HG03342 (cell line): ENCODE measurements around the gene DEXI.

ENCODE experiments used
- ATAC-seq: cut with Tn5 transposase; IDR thresholded peaks from one replicate; pipeline ENCODE4 v1.9.1; 2021; ENCODE audit warnings: mild to moderate bottlenecking, moderate library complexity; ENCODE audit not compliant: unreplicated experiment

The DEXI gene

DNA sequence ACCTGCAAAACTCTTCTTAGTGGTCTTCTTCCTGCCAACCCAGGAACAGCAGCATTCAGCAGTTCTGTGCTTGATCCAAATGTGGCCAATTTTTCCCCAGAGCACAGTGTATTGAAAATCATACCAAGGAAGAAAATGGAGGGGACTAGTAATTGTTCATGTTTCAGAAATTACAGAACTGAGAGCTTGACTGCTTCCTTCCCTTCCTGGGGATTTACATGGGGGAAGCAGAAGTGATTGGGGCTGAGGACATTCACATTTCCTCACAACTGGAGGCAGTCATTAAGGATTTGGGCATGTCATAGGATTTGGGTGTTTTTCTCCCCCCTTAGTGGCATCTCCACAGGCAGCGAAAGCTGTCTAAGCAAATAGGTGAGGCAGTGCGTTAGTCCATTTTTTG, 45.5 kb downstream of the DEXI start:
- peak; percentile 9 for ATAC-seq

DNA sequence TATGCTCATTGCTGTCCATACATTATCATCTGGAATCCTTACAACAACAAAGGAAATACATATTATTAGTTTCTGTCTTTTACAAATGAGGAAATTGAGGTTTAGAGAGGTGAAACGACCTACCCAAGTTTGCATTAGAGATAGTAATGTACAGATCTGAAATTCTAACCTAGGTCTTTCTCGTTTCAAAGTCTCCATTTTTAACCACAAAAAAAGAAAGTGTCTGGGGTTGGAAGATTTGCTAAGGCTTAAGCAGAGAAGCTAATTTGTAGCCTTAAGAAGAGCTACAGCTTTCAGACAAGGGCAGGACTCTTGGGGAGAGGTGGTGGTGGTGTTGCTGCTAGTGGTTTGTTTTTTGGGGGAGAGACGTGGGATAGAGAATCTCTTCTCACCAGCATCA, 46.1 kb downstream of the DEXI start:
- ATAC-seq, result no peak

DNA sequence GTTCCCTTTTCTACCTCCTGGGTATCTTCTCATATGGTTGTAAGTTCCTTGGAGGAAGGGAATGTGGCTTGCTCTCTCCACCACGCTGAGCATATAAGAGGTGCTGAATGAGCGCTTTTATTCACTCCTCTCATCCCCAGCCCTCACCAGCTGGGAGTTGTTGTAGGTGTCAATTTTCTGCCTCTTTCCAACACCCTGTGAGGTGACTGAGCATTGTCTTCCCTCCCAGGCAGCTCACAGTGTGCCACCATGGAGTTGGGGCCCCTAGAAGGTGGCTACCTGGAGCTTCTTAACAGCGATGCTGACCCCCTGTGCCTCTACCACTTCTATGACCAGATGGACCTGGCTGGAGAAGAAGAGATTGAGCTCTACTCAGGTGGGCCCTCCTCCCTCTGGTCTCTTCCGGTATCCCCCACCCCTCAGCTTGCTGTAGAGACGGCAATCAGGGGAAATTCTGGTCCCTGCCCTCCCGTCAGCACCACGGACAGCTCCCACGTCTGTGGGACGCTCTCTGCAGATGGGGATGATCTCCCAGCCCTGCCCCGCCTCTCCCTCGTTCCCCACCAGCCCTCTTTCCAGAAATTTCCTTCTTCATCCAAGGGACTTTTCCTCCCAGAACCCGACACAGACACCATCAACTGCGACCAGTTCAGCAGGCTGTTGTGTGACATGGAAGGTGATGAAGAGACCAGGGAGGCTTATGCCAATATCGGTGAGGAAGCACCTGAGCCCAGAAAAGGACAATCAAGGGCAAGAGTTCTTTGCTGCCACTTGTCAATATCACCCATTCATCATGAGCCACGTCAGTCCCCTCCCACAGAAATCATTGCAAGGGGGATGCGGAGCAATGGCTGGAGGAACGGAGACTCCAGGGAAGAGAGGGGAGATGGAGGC, 47.0 kb downstream of the DEXI start:
- ATAC-seq, result no peak

DNA sequence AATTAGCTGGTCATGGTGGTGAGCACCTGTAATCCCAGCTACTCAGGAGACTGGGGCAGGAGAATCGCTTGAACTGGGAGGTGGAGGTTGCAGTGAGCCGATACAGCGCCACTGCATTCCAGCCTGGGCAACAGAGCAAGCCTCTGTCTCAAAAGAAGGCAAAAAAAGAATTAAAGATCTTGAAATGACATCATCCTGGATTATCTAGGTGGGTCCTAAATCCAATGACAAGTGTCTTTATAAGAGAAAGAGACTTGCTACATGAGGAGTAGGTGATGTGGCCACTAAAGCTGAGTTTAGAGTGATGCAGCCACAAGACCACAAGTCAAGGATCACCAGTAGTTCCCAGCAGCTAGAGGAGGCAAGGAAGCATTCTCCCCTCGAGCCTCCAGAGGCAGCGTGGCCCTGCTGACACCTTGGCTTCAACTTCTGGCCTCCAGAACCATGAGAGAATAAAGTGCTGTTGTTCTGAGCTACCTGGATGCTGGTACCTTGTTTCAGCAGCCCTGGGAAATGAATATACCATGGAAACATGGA, 49.4 kb downstream of the DEXI start:
- ATAC-seq, result no peak

DNA sequence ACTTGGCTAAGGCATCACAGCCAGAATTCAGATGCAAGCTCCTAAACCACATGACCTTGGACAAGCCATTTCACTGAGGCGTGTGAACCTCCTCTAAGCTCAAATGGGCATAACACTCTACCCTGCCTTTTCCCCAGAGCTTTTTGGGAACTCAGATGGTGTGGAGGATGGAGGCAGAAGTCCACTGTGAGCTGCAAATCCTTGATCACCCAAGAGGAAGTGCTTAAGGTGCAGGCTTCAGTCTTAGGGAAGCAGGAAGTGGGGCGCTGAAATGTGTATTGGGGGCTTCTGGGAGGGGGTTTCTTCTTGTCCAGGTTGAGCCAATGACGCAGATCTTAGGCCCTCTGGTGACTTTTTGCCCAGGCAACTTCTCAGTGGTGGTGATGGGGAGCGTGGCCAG, 52.4 kb downstream of the DEXI start:
- no peak for ATAC-seq

DNA sequence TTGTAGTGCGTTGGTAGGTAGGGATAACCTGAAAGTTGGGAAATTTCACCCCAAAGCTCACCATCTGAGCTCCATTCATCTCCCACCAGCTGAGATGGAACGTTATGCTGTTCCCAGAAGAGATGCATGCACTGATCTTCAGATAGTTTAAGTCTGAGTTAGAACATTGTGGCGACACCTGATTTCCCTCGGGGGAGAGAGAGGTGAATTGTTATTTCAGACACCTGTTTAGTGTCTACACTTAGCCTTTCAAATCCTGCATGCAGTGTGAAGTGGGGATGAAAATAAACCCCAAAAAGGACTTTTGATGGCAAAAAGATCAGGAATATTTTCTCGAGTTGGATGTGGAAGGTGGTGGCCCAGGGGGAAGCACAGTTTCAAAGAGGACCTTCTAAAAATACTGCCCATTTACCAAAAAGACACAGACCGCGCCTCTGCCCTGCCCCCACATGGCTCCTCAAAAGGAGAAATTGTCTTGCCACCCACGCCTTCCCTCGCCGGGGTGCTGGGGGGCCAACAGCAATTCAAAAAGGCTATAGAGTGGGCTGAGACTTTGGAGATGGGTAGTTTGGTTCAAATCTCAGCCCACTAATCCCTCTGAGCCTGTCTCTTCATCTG, 53.8 kb downstream of the DEXI start:
- no peak for ATAC-seq

DNA sequence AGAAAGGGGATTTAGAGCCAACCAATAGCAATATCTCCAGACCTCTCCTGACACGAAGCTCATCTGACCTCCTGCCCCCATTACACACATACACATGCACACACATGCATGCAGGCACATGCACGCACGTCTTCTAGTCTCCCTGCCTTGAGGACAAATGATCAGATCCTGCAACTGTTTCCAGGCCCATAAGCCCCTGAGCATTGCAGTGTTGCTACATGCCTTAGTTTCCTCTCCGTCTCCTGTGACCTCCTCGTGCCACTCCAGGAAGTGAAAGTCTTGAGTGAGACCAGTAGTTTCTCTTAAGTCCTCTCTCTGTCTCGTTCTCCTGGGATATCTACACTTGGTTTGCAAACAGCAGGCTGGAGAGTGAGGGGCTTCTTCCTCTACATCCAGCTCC, 57.0 kb downstream of the DEXI start:
- ATAC-seq, result no peak

DNA sequence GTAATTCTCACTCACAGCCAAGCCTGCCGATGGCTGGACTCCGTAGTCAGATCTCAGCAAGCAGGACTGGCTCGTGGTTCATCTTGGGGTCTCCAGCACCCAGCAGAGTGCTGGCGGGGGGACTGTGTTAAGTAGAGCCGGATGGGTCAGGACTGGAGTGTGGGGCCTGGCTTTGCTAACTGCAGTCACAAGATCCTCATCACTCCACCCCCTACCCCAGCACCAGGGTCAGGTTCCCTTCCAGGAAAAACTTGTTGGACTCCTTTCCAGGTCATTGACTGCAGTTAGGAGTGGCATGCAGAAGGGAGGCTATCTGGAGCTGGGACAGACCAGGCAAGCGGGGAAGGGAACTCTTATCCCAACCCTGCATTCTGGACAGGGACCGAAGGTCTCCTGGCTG, 59.3 kb downstream of the DEXI start:
- ATAC-seq, result no peak

DNA sequence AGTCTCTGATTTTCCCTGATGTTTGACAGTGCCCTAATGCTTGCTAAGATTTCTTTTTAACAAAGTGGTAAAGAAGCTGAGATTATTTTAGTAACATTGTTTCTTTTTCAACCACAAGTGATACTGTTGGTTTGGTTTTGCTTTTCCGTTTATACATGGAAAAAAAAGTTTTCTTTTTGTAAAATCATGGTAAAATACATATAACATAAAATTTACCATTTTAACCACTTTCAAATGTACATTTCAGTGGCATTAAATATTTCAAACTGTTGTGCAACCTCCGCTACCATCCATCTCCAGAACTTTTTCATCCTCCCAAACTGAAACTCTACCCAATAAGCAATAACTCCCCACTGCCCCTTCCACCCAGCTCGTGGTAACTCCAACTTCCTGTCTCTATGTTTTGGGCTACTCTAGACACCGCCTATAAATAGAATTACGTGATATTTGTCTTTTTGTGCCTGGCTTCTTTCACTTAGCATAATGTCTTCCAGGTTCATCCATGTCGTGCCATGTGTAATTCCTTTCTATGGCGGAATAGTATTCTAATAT, 60.7 kb downstream of the DEXI start:
- no peak for ATAC-seq

DNA sequence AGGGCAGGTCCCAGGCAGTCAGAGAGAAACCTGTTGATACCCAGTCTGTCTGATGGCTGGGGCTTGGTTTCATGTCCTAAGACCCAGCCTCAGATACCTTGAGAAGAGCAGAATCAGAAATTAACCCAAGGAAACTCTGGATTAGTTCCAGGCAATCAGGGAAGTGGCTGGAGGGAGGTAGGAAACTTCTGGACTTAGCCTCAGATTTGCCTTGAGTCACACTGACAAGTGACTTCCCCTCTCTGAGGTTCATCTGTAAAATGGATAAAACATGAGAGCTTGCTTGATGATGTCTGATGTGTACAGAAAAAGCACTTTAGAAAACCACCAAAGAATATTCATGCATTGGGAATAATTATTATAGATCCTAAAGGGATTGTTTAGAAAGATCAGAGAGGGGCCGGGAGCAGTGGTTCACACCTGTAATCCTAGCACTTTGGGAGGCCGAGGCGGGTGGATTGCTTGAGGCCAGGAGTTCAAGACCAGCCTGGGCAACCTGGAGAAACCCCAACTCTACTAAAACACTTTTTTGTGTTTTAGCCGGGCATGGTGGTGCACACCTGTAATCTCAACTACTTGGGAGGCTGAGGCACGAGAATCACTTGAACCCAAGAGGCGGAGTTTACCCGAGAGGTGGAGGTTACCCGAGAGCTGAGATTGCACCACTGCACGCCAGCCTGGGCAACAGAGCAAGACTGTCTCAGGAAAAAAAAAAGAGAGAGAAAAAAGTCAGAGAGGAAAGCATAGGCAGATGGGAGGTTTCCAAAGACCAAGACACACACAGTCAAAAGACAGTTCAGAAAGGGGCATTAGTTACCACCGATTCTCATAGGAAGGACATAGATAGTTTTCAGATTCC, 61.4 kb downstream of the DEXI start:
- no peak for ATAC-seq

DNA sequence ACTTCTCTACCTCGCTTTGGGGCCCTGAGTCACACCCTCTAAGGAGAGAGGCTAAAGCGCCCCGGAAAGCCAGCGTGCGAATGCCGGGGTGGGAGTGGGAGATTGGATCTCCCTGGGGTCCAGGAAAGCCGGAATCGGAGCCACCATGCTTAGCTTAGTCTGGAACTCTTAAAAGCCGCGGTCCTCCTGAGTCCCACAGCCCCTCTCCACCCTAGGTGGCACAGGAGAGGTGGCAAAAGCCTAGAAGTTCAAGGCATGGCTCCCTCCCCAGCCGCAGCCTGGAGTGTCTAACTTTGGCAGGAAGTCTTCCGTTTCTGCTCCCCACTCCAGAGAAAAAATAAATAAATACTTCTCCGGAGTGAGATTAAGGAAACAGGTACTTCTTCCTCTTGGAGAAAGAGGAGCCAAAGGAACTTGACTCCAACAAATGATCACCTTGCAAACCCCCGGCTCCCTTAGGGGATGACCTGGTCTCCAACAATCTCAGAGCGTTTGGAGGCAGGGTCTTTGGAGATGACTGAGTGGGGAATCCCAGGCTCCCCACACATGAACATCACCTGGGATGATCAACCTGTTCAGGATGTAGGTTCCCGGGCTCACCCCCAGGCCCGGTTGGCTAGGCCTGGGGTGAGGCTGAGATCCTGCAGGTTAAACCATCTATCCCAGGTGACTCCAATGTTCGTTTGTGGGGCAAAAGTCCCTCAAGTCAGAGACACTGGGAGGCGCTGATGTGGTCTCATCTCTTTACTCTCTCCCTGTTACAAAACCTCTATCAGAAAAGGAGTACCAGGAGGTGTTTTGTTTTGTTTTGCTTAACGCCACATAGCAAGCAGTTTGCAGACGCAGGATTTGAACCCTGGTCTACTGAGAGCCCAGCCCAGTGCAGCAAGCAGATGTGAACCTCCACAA, 62.3 kb downstream of the DEXI start:
- ATAC-seq, result no peak
